ENCODE data around the gene SMIM22. TPM values are rescaled to one million over a fixed set of nuclear protein-coding genes. Genes with fewer than 3 reads are reported as not detected.

SMIM22 gene, protein sequence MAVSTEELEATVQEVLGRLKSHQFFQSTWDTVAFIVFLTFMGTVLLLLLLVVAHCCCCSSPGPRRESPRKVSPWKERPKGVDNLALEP
- total RNA-seq = 100 to 1,000 TPM; 208 to 573 (median 395) TPM
- long read RNA-seq, donor 1, transcript SMIM22-204 (4 exons, 394 nt) = minor isoform, 12 of 31 reads
- long read RNA-seq, donor 1, transcript SMIM22-201 (4 exons, 366 nt) = major isoform, 15 of 31 reads
- long read RNA-seq, donor 1, partial matches to known transcripts = 0 of 31 reads
- long read RNA-seq, donor 1, other reads (novel, unspliced or antisense) = 3 of 31 reads
- long read RNA-seq, donor 2, transcript SMIM22-201 (4 exons, 366 nt) = major isoform, 85 of 188 reads
- long read RNA-seq, donor 2, transcript SMIM22-202 (3 exons, 549 nt) = minor isoform, 8 of 188 reads
- long read RNA-seq, donor 2, transcript SMIM22-204 (4 exons, 394 nt) = minor isoform, 68 of 188 reads
- long read RNA-seq, donor 2, transcript SMIM22-209 (3 exons, 355 nt) = minor isoform, 7 of 188 reads
- long read RNA-seq, donor 2, partial matches to known transcripts = 9 of 188 reads
- long read RNA-seq, donor 2, other reads (novel, unspliced or antisense) = 10 of 188 reads

DNA sequence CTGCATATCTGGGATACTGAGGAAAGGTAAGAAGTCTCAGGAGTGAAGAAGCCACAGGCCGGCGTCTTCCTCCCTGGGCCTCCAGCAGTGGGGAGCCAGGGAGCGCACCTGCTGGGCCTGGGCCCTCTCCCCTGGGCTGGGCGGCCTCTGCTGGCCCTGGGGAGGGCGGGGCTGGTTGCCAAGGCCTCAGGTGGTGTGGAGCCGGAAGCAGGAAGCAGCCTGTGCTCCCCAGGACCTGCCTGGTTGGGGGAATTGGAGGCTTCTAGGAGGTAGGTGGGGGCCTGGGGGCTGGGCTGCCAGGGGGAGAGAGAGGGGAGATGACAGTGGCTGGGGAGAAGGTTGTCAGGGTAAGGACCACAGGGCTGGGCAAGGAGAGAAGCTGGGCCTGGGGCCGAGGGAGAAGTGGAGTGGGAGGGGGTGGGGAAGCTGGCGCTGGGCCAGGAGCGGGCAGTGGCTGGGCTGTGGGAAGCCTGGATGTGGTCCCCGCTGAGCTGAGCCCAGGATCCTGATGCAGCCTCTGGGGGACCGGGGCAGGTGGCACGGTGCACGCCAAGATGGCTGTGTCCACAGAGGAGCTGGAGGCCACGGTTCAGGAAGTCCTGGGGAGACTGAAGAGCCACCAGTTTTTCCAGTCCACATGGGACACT is at the start of gene SMIM22:
Gene SMIM22, plus strand, starts transcription at position 189 of the 647 bp plus-strand sequence. Its CDS starts 366 bp downstream, at position 555.
- peak within 1 kb of the TSS; percentile 24 for H3K4me3 ChIP-seq
- no peak for TF ChIP-seq CTCF (IDR thresholded peaks at IDR 0.05)
- ATAC-seq (peak; percentile 90), DNase-seq (peak; percentile 86 to 88 (median 86))
- H3K36me3 ChIP-seq (ENCODE audit: low read depth) = no peaks in the 10 kb centered on the region
- peaks cover 14% of the 10 kb centered on the region for H3K4me1 ChIP-seq (ENCODE audit: low read depth)
- intact Hi-C loops (cut with DNase I, micrococcal nuclease) = no loop called here
- H3K9me3 ChIP-seq = no peaks in the 10 kb centered on the region

DNA sequence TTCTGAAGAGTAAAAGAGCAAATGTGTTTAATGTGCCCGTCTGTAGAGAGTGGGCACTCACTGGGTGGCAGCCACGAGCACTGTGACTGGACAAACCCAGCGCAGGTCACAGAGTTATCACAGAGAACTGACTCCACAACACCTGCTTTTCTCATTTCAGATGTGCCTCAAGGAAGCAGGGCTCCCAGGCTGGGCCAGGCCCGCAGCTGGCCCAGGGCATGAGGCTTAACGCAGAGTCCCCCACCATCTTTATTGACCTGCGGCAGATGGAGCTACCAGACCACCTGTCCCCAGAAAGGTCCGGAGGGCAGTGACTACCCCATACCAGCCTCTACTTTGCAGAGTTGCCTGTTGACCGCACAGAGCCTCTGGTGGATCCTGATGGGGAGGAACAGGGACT is 49.0 kb upstream of the SMIM22 start:
- DNase-seq = no peak
- no peak overlapping the region for H3K4me3 ChIP-seq
- no peaks in the 10 kb centered on the region for H3K4me1 ChIP-seq (ENCODE audit: low read depth)
- TF ChIP-seq CTCF (IDR thresholded peaks at IDR 0.05) = no peak
- H3K36me3 ChIP-seq (ENCODE audit: low read depth) = no peaks in the 10 kb centered on the region
- intact Hi-C loops (cut with DNase I, micrococcal nuclease) = no loop called here
- no peak for ATAC-seq
- H3K9me3 ChIP-seq = no peaks in the 10 kb centered on the region

GRCh38 chr16:4746991-4747574 is 48.1 kb upstream of the SMIM22 start:
- no peaks in the 10 kb centered on the region for H3K4me1 ChIP-seq (ENCODE audit: low read depth)
- ATAC-seq = no peak
- no peaks in the 10 kb centered on the region for H3K9me3 ChIP-seq
- DNase-seq = no peak
- intact Hi-C loops (cut with DNase I, micrococcal nuclease) = no loop called here
- no peak for TF ChIP-seq CTCF (IDR thresholded peaks at IDR 0.05)
- no peak overlapping the region for H3K4me3 ChIP-seq
- no peaks in the 10 kb centered on the region for H3K36me3 ChIP-seq (ENCODE audit: low read depth)

- intact Hi-C loops (cut with DNase I, micrococcal nuclease) = no loop called here
- H3K4me3 ChIP-seq = no peak overlapping the region
- peaks cover 3% of the 10 kb centered on the region for H3K36me3 ChIP-seq (ENCODE audit: low read depth)
- ATAC-seq (no peak), DNase-seq (no peak)
- H3K4me1 ChIP-seq (ENCODE audit: low read depth) = no peaks in the 10 kb centered on the region
- TF ChIP-seq CTCF (IDR thresholded peaks at IDR 0.05) = no peak
- H3K9me3 ChIP-seq = no peaks in the 10 kb centered on the region
Observed at GRCh38 chr16:4747906-4748681, 47.1 kb upstream of the SMIM22 start.
